Upper lobe of right lung (tissue), 1 donor: ENCODE results near the gene ZG16B. TPM values are rescaled to one million over a fixed set of nuclear protein-coding genes. Genes with fewer than 3 reads are reported as not detected.
A peak's percentile ranks its signal among the peaks of the same experiment; 100 is the strongest.

Source experiments
- ATAC-seq: fragments of 200-7000 bp; cut with Tn5 transposase; one replicate; pipeline ENCODE4 v1.9.1; 2020; ENCODE audit warnings: mild to moderate bottlenecking, moderate library complexity
- DNase-seq: peaks from one replicate; pipeline ENCODE4 v3.0.0-alpha.2; 2020
- H3K27ac ChIP-seq: fragments of 200-600 bp; one replicate; pipeline ENCODE4 v1.8.0; 2022
- H3K27me3 ChIP-seq: fragments of 200-600 bp; one replicate; pipeline ENCODE4 v1.8.0; 2022; ENCODE audit warnings: mild to moderate bottlenecking
- H3K36me3 ChIP-seq: fragments of 200-600 bp; one replicate; pipeline ENCODE4 v1.8.0; 2022
- H3K4me1 ChIP-seq: fragments of 200-600 bp; one replicate; pipeline ENCODE4 v1.8.0; 2022
- H3K4me3 ChIP-seq: fragments of 200-600 bp; one replicate; pipeline ENCODE4 v1.8.0; 2022; ENCODE audit warnings: mild to moderate bottlenecking
- H3K9me3 ChIP-seq: fragments of 200-600 bp; one replicate; pipeline ENCODE4 v1.8.0; 2022
- CTCF ChIP-seq: fragments of 200-600 bp; IDR thresholded peaks from one replicate; pipeline ENCODE4 v1.8.0; 2022; ENCODE audit warnings: antibody characterized with exemption
- intact Hi-C: fragments of 100-400 bp; cut with DNase I; formaldehyde crosslinking; loops from one replicate; pipeline ENCODE4 v1.11.0; 2022
- total RNA-seq: library from RNA; stranded (reverse); fragmentation: NEBNext Ultra II Directional; extraction: Animal tissue kit (Norgen Biotek cat#: 25700); gene quantifications from one replicate; pipeline ENCODE4 v1.2.1, GENCODE V29; 2021
- donor health status: DM: no; HTN: yes; CAD: no; lungs with severe emphysema.

The ZG16B gene
- total RNA-seq, 1 donor from 2014 or later: not detected

- Histone ChIP-seq H3K4me1 (peaks cover 8% of the 10 kb centered on the region), H3K27me3 (no peaks in the 10 kb centered on the region), H3K27ac (no peak overlapping the region), H3K4me3 (no peak overlapping the region), H3K9me3 (no peaks in the 10 kb centered on the region), H3K36me3 (no peaks in the 10 kb centered on the region)
- TF ChIP-seq CTCF: peak; percentile 95
- intact Hi-C loops: no loop called here
- peak; percentile 100 for ATAC-seq
- peak; percentile 91 for DNase-seq
Measured at GRCh38 chr16:2874912-2875362, 44.8 kb downstream of the ZG16B start.

GRCh38 chr16:2879854-2880508 lies 49.9 kb downstream of the ZG16B start:
- no peak for DNase-seq
- intact Hi-C loops: no loop called here
- no peaks in the 10 kb centered on the region for H3K27me3 ChIP-seq
- H3K36me3 ChIP-seq: no peaks in the 10 kb centered on the region
- no peak overlapping the region for H3K27ac ChIP-seq
- no peaks in the 10 kb centered on the region for H3K9me3 ChIP-seq
- no peak overlapping the region for H3K4me3 ChIP-seq
- no peak for ATAC-seq
- peaks cover 4% of the 10 kb centered on the region for H3K4me1 ChIP-seq
- TF ChIP-seq CTCF: no peak

Other genes with a start within 250 kb of the ZG16B start
- 23.8 TPM for gene KCTD5, start 147.8 kb upstream of the ZG16B start, total RNA-seq
- gene PRSS27, start 110.1 kb upstream of the ZG16B start, total RNA-seq: 0.81 TPM
- gene SRRM2, start 77.7 kb upstream of the ZG16B start, total RNA-seq: 660 TPM
- gene ELOB, start 53.0 kb upstream of the ZG16B start, total RNA-seq: 179 TPM
- gene PRSS33, start 42.7 kb upstream of the ZG16B start, total RNA-seq: not detected
- not detected for gene PRSS41, start 31.8 kb upstream of the ZG16B start, total RNA-seq
- gene PRSS21, start 13.1 kb upstream of the ZG16B start, total RNA-seq: 17.1 TPM
- 15.2 TPM for gene PRSS22, start 27.9 kb downstream of the ZG16B start, total RNA-seq
- 29.0 TPM for gene FLYWCH2, start 52.9 kb downstream of the ZG16B start, total RNA-seq
- 41.3 TPM for gene FLYWCH1, start 81.6 kb downstream of the ZG16B start, total RNA-seq
- not detected for gene KREMEN2, start 134.0 kb downstream of the ZG16B start, total RNA-seq
- 7.4 TPM for gene PAQR4, start 139.0 kb downstream of the ZG16B start, total RNA-seq
- gene PKMYT1, start 150.1 kb downstream of the ZG16B start, total RNA-seq: 3.8 TPM
- gene CLDN9, start 182.6 kb downstream of the ZG16B start, total RNA-seq: 0.75 TPM
- not detected for gene CLDN6, start 187.9 kb downstream of the ZG16B start, total RNA-seq
- 74.9 TPM for gene TNFRSF12A, start 190.1 kb downstream of the ZG16B start, total RNA-seq
- gene HCFC1R1, start 193.6 kb downstream of the ZG16B start, total RNA-seq: 55.7 TPM
- gene THOC6, start 193.7 kb downstream of the ZG16B start, total RNA-seq: 31.4 TPM
- gene BICDL2, start 206.6 kb downstream of the ZG16B start, total RNA-seq: 16.3 TPM
- gene MMP25, start 216.3 kb downstream of the ZG16B start, total RNA-seq: 12.8 TPM
- 91.5 TPM for gene IL32, start 235.3 kb downstream of the ZG16B start, total RNA-seq